ENCODE measurements around the gene C12orf76. TPM values are rescaled to one million over a fixed set of nuclear protein-coding genes. Genes with fewer than 3 reads are reported as not detected.
A peak's percentile ranks its signal among the peaks of the same experiment; 100 is the strongest.

C12orf76 gene
- total and polyA plus RNA-seq, 2 of the 13 experiments (the other 11 are each of a cell fraction or from before 2014, with no cell fraction given), result 15.8 to 38.4 TPM

GRCh38 chr12:110048242-110049027, at the start of gene C12orf76 (continued):
- TF ChIP-seq ZNF569 (CRISPR knock-in tag; IDR thresholded peaks at IDR 0.05; ENCODE audit: borderline replicate concordance) (no peak), IRF9 (CRISPR knock-in tag; IDR thresholded peaks at IDR 0.05; ENCODE audit: borderline replicate concordance) (peak; percentile 34; the same call in 1 of the 2 replicates), ETV5 (CRISPR knock-in tag; IDR thresholded peaks at IDR 0.05; ENCODE audit: borderline replicate concordance) (peak; percentile 87), ZFP36 (IDR thresholded peaks at IDR 0.05; ENCODE audit: borderline replicate concordance, low read depth, low read length, partially characterized antibody) (no peak), ETS1 (CRISPR knock-in tag; IDR thresholded peaks at IDR 0.05) (no peak), RFX1 (IDR thresholded peaks at IDR 0.05) (peak; percentile 95), ZNF432 (CRISPR knock-in tag; IDR thresholded peaks at IDR 0.05; ENCODE audit: borderline replicate concordance) (no peak), RBFOX2 (IDR thresholded peaks at IDR 0.05; ENCODE audit: low read depth, low read length) (peak; percentile 94), ZNF605 (CRISPR knock-in tag; IDR thresholded peaks at IDR 0.05) (peak; percentile 91), SMC3 (IDR thresholded peaks at IDR 0.05; ENCODE audit: low read length) (no peak), PHB2 (IDR thresholded peaks at IDR 0.05; ENCODE audit: partially characterized antibody) (no peak), RXRA (CRISPR knock-in tag; IDR thresholded peaks at IDR 0.05) (peak; percentile 85), CREM (IDR thresholded peaks at IDR 0.05) (peak; percentile 76), CREM (CRISPR knock-in tag; IDR thresholded peaks at IDR 0.05) (no peak), ZNF570 (CRISPR knock-in tag; IDR thresholded peaks at IDR 0.05; ENCODE audit: borderline replicate concordance) (no peak), ZNF484 (CRISPR knock-in tag; IDR thresholded peaks at IDR 0.05; ENCODE audit: borderline replicate concordance, low read depth) (no peak), USF2 (IDR thresholded peaks at IDR 0.05; ENCODE audit: low read depth, low read length) (no peak), USF2 (CRISPR knock-in tag; IDR thresholded peaks at IDR 0.05; ENCODE audit: borderline replicate concordance) (no peak; the same call in 1 of the 2 replicates), KLF16 (CRISPR knock-in tag; IDR thresholded peaks at IDR 0.05) (peak in 1 of 2 experiments; percentile 90; a peak in 2 of 4 replicates), MXD1 (CRISPR knock-in tag; IDR thresholded peaks at IDR 0.05) (peak; percentile 48; the same call in 1 of the 2 replicates), SP140L (CRISPR knock-in tag; IDR thresholded peaks at IDR 0.05; ENCODE audit: borderline replicate concordance) (peak; percentile 48; the same call in 1 of the 2 replicates), PREB (CRISPR knock-in tag; IDR thresholded peaks at IDR 0.05) (no peak), SETDB1 (CRISPR knock-in tag; IDR thresholded peaks at IDR 0.05; ENCODE audit: borderline replicate concordance) (no peak)

Measured in HepG2 (cell line).